Left kidney (tissue), 2 donors: ENCODE measurements around the gene LCP1. TPM values are rescaled to one million over a fixed set of nuclear protein-coding genes. Genes with fewer than 3 reads are reported as not detected.
A peak's percentile ranks its signal among the peaks of the same experiment; 100 is the strongest.

Experiments used
- DNase-seq: peaks from one replicate; pipeline ENCODE4 v3.0.0-alpha.2; 2013
- polyA plus RNA-seq: library from polyadenylated mRNA; unstranded; fragments of 120-200 nt; gene quantifications from one replicate; pipeline ENCODE4 v1.2.1, GENCODE V29; 2013; ENCODE audit not compliant: insufficient read length

LCP1 gene
- polyA plus RNA-seq, 1 donor: 9.2 TPM

GRCh38 chr13:46129124-46129523 is 52.9 kb downstream of the LCP1 start:
- no peak for DNase-seq

- DNase-seq: no peak
Observed at GRCh38 chr13:46127358-46128023, 54.5 kb downstream of the LCP1 start.

DNA sequence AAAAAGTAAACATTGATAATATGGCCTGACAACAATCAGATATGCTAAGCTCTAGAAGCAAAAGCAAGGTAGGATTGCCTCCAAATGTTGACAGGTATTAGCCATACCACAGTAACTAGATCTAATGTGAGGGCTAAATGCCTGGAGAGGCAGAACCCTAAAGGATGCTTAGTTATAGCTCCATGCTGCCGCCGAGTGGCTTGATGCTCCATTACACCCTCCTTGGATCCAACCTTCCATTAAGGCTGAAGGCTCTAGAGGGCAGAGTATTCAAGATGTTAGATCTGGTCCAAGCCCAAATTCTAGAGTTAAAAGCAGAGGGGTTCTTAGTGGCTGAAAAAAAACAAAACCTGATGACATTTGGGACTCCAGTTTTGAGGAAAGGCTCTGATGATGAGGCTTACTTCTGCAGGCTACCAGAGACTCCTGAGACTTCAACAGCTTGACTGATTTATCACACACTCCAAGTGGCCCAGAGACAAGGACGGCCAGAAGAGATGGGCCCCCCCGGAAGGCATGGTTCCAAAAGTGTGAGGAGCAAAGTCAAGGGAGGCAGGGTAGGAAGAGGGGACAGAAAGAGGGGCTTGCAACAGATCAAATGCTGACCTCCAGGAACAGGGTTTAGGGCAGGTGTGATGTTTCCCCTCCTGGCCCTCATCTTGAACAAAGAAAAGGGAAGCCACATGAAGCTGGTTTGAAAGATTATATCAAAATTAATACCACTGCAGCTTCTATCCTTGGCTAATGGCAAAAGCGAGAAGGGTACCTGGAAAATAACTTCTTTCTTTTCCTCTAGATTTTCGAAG is 55.2 kb downstream of the LCP1 start:
- DNase-seq: peak; percentile 85

GRCh38 chr13:46126056-46126455 is 55.9 kb downstream of the LCP1 start:
- no peak for DNase-seq

DNA sequence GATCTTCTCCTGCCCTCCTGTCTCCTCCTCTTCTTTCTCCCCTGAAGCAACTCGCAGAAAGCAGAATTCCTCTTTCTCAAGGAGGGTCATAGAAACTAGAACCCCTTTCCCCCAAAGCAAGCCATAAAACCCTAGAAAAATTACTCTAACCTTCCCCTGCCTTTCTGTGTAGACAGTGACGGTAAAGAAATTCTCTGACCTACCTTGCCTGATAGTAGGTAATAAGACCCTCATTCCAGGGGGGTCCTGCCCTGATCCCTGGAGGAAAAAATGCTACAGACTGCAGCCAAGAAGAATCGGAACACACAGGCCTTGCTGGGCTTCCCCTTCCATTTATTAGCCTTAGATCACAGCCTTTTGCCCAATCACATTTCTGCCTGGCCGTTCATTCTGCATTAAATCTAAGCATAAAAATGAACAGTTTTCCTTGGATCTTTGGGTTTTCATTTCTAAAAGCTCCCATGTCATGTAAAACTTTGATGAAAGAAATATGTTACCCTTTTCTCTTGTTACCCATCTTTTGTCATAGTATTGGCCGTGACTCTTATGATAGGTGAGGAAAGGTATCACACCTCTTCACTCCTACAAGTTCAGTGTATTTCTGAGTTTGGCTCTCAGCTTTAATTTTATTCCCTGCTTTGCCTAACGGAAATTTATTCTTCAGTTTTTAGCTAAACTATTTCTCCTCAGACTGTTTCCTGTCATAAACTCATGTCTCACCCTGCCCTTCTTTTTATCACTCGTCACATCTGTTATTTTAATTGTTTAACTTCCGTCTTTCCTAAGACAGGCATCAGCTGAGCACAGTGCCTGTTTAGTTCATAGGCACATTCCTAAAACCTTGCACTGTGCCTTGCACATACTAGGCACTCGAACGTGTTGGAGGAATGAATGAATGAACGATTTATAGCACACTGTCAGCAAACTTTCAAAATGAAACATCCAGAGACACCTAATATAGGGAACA is 56.7 kb downstream of the LCP1 start:
- no peak for DNase-seq

DNA sequence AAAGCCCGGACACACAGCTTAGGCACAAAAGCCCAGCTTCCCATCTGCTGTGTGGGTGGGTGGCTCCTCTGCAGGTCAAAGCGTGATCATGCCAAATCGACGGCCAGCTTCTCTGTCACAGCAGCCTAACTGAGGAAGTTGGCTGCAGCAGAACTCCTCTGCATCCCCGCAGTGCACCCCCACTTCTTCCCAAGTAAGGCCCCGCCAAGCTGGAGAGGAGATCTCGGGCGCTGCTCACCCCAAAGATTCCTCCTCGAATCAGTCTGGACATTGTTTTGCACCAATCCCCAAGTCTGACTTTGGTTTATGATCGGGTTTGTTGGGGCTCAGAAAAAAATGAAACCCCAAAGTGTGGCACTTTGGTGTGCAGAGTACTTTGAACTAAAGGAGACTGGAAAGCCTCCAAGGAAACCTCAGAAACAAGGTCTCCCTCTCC is 57.4 kb downstream of the LCP1 start:
- DNase-seq: no peak

DNA sequence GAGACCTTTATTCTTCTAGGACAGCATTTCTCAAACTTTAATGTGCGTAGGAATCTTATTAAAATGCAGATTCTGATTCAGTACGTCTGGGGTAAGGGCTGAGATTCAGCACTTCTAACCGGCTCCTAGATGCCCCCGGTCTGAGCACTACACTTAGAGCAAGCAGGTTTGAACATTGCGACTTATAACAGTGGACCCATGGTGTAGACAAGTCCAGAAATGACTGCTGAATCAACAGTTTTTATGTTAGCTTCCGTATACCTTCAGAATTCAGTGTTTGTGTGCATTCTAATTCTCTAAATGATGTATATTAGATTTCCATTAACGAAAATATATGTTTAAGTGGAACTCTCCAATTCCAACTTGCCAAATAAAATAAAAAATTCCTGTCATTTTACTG is 59.7 kb downstream of the LCP1 start:
- no peak for DNase-seq

DNA sequence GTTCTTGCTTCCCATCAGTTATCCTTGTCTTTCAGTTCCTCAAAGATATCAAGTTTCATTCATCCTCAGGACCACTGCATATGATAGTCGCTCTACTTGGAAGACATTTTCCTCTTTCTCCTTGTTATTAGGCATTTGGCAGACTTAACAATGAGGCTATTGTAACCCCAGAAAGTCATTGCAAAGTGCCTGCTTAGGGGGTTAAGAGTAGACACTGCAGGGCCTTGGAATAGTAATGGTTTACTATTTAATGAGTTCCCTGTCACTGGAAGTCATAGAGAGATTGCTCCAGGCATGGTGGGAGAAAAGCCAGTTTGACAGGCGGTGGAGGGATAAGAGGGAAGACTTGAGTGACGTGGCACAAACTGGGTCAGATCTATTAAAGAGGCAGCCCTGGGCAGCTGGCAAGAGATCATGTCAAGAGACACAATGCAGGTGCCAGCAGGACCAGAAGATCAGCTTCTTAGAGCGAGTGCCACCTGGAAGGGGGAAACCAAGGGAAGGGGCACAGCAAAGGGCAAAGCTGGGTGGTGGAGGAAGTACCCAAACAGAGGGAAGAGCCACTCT is 60.3 kb downstream of the LCP1 start:
- DNase-seq: no peak

DNA sequence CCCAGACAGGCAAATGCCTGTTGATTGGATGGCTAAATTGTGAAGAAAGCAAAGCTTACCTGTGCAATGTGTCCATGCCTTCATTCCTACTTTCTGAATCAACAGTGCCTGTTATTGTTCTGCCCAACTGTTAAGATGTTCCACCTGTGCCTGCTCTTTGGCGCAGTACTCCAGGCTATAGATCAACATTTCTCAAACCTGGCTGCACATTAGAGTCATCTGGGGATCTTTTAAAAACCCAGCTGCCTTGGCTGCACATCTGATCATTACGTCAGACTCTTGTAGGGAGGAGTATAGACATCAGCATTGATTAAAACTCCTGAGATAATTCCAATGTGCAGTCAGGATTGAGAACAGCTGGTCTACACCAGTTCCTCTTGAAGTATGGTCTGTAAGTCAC is 60.9 kb downstream of the LCP1 start:
- DNase-seq: no peak

GRCh38 chr13:46119883-46120614 is 61.9 kb downstream of the LCP1 start:
- DNase-seq: no peak

DNA sequence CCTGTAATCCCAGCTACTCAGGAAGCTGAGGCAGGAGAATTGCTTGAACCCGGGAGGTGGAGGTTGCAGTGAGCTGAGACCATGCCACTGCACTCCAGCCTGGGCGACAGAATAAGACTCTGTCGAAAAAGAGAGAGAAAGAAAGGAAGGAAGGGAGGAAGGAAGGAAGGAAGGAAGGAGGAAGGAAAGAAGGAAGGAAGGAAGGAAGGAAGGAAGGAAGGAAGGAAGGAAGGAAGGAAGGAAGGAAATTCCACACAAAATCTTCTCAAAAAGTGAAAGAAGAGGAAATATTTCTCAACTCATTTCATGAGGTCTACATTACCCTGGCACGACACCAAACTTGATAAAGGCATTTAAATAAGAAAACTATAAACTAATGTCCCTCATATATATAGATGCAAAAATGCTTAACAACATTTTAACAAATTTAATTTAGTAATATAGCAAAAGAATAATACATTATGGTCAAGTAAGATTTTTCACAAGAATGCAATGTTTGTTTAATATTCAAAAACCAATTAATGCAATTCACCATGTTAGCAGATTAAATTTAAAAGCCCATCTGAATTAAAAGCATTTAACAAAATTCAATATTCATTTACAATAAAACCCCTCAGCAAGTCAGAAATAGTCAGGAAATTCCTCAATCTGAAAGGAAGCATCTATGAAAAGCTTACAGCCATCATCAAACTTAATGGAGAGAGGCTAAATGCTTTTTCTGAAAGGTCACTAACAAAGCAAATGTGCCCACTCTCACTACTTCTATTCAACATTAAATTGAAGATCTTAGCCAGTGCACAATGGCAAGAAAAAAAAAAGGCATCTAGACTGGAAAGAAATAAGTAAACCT is 65.1 kb downstream of the LCP1 start:
- no peak for DNase-seq

DNA sequence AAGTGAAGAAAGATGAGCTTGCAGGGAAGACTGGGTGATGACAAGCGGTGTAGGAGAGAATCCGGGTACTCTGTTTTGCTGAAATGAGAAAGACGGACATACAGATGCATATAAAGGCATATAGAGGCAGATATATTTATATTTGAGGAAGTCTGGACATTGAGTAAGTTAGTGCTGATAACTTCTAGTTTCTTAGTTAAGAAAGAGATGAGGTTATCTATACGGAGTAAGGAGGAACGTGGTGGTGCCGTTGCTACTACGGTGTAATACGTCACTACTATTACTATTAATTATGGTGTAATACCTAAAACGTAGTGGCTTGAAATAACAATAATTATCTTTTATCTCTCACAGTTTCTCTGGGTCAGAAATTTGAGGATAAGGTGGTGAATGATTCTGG is 67.4 kb downstream of the LCP1 start:
- no peak for DNase-seq

DNA sequence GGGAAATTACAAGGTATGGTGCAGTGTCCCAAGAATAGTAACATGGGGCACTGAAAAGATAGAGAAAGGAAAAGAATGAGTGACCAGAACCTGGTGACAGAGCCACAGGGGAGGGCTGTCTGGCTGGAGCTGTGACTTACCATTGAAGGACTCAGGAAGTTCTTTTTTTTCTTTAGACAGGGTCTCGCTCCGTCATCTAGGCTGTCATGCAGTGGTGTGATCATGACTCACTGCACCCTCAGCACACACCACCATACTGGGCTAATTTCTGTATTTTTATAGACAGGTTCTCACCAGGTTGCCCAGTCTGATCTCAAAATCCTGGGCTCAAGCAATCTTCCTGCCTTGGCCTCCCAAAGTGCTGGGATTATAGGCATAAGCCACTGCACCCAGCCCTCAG is 68.4 kb downstream of the LCP1 start:
- DNase-seq: no peak

GRCh38 chr13:46111151-46111550 is 70.8 kb downstream of the LCP1 start:
- no peak for DNase-seq

- no peak for DNase-seq
Observed at GRCh38 chr13:46109451-46109850, 72.5 kb downstream of the LCP1 start.

GRCh38 chr13:46106839-46107371 is 75.1 kb downstream of the LCP1 start:
- DNase-seq: no peak

- DNase-seq: no peak
Observed at GRCh38 chr13:46104868-46105267, 77.1 kb downstream of the LCP1 start, which contains the start of gene CPB2. TSS of gene CPB2 (minus strand) at chr13:46105033. CDS start at chr13:46105009, 24 bp downstream.

DNA sequence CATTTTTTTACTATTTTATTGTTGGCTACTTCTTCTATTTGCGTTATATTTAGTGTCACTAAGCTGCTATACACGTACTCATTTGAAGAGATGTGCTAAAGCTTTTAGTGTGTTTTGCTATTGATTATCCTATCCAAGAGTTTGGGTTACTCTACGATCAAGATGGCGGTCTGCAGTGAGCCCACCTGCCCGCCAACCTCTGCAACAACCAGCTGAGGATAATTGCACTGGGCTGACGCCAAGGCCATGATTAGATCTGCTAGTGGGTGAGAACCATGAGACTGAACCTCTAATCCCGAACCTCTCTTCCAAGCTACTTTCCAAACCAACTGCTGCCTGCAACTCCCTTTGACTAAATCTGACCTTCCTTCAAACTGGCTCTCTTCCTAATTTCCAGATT is 78.9 kb downstream of the LCP1 start:
- DNase-seq: no peak

GRCh38 chr13:46102255-46102605 is 79.7 kb downstream of the LCP1 start:
- DNase-seq: no peak
